ENCODE results near the gene ZIC1. TPM values are rescaled to one million over a fixed set of nuclear protein-coding genes. Genes with fewer than 3 reads are reported as not detected.
A peak's percentile ranks its signal among the peaks of the same experiment; 100 is the strongest.

ZIC1 gene
- total RNA-seq, 1 experiment from 2014 or later, result not detected

GRCh38 chr3:147369661-147370123 lies 39.5 kb upstream of the ZIC1 start:
- Histone ChIP-seq H3K27ac (ENCODE audit: insufficient read length, low read depth, low read length) (no peak overlapping the region), H3K79me2 (ENCODE audit: insufficient read depth, low read length) (no peaks in the 10 kb centered on the region), H2BK15ac (ENCODE audit: low read depth, low read length) (no peak overlapping the region), H2AK5ac (ENCODE audit: insufficient read length, low read length) (no peak overlapping the region), H3K9ac (ENCODE audit: extremely low read depth, insufficient read length, low read length) (no peak overlapping the region), H3K4me2 (ENCODE audit: insufficient read depth, insufficient read length, low read length) (peak overlapping the region; percentile 34), H2BK120ac (ENCODE audit: low read depth, low read length, poor library complexity, severe bottlenecking) (no peak overlapping the region), H3K4ac (ENCODE audit: low read depth, low read length) (no peak overlapping the region), H2BK12ac (ENCODE audit: insufficient read length, low read depth, low read length) (no peak overlapping the region), H4K91ac (ENCODE audit: insufficient read length, low read depth, low read length) (no peak overlapping the region), H3K9me3 (ENCODE audit: control insufficient read depth, low read depth, low read length) (no peaks in the 10 kb centered on the region), H3K56ac (ENCODE audit: insufficient read length, low read depth, low read length) (no peak overlapping the region), H4K8ac (replicated peaks; ENCODE audit: insufficient read length, low read depth, low read length) (no peak overlapping the region), H3K27me3 (ENCODE audit: insufficient read depth, low read length) (peaks cover 81% of the 10 kb centered on the region), H3K14ac (ENCODE audit: insufficient read depth, low read length) (no peak overlapping the region), H3K23ac (ENCODE audit: insufficient read length, low read depth, low read length) (no peak overlapping the region), H3K4me1 (ENCODE audit: insufficient read depth, low read length) (no peaks in the 10 kb centered on the region), H3K18ac (ENCODE audit: insufficient read length, low read depth, low read length) (no peak overlapping the region), H2BK20ac (ENCODE audit: low read depth, low read length, poor library complexity, severe bottlenecking) (no peak overlapping the region), H3T11ph (ENCODE audit: low read length) (no peak overlapping the region), H4K5ac (ENCODE audit: insufficient read length, low read depth, low read length) (no peak overlapping the region), H3K23me2 (ENCODE audit: insufficient read length, low read depth, low read length, poor library complexity, severe bottlenecking) (no peaks in the 10 kb centered on the region), H4K20me1 (ENCODE audit: control insufficient read depth, insufficient read depth, insufficient read length) (no peaks in the 10 kb centered on the region), H2BK5ac (ENCODE audit: insufficient read length, low read length) (no peak overlapping the region), H2AFZ (ENCODE audit: low read length) (no peak overlapping the region), H3K79me1 (ENCODE audit: insufficient read depth, low read depth, low read length, poor library complexity, severe bottlenecking) (no peaks in the 10 kb centered on the region)
- H3K36me3 Mint-ChIP-seq (ENCODE audit: insufficient read depth in 1 of 3, low read depth in 3 of 3), result no peaks in the 10 kb centered on the region; a peak in 1 of 7 replicates
- peaks cover 0 to 2% of the 10 kb centered on the region in 2 experiments; a peak in 2 of 5 replicates for H3K9me3 Mint-ChIP-seq
- H3K4me3 Mint-ChIP-seq, result peak overlapping the region in 1 of 2 experiments; percentile 55; a peak in 3 of 5 replicates
- H3K4me1 Mint-ChIP-seq, result peaks cover 24 to 57% of the 10 kb centered on the region in 2 experiments
- peak; percentile 58 for DNase-seq
- peaks cover 98% of the 10 kb centered on the region for H3K27me3 Mint-ChIP-seq (ENCODE audit: low read depth)
- WGBS (ENCODE audit: extremely low coverage, insufficient read length, low lambda C conversion rate), result no CpG with 5 or more reads among the region's 18 CpGs
- no peak overlapping the region for H3K27ac Mint-ChIP-seq
- no peak for TF ChIP-seq CTCF (conservative IDR thresholded peaks at IDR 0.05)
